ENCODE results near the gene TRIP11. TPM values are rescaled to one million over a fixed set of nuclear protein-coding genes. Genes with fewer than 3 reads are reported as not detected.
A peak's percentile ranks its signal among the peaks of the same experiment; 100 is the strongest.

TRIP11 gene
- total RNA-seq, 2 experiments from 2014 or later, result 29.9 to 30.0 TPM

DNA sequence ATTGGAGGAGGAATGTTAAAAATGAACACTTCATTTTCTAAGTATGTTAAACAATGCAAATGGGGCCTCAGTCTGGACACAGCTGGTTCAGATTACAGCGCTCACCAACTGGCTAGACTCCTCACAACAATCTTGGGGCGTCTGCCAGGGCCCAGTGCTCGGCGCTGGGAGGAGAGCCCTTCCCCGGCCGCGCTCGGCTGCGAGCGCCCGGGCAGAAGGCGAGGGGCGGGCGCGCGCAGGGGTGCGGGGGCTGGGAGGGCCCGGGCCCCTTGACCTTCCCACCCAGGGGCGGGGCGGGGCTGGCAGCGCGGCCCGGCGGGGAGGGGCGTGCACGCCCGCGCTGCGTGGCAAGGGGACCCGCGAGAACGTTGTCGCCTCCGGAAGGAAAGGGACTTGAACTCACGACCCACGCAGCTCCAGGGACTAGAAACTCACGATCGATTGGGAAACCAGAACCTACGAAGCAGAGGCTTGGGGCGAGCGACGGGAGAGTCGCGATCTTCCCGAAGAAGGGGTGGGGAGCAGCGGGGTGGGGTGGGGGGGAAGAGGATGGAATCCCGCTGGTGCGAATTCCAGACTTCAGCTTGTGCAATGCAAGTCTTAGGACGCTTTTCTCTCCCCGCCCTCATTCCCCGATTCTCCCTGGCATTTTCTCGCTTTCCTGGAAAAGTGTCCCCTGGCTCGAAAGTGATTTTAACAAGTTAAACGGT, 92.2 kb downstream of the TRIP11 start, which contains the start of gene FBLN5:
TSS of gene FBLN5 (minus strand) at position 220 of the 710 bp plus-strand sequence. CDS start 465 bp downstream, outside the sequence.
- no peaks in the 10 kb centered on the region for H3K36me3 Mint-ChIP-seq
- H3K27me3 Mint-ChIP-seq, result peaks cover 47% of the 10 kb centered on the region
- peaks cover 16% of the 10 kb centered on the region for H3K4me1 Mint-ChIP-seq
- peak; percentile 58 for DNase-seq
- peak within 1 kb of the TSS; percentile 81 for H3K4me3 Mint-ChIP-seq
- no peaks in the 10 kb centered on the region for H3K9me3 Mint-ChIP-seq
- peak within 1 kb of the TSS; percentile 54 for H3K27ac Mint-ChIP-seq

- H3K27ac Mint-ChIP-seq, result peak overlapping the region; percentile 54
- peak overlapping the region; percentile 81 for H3K4me3 Mint-ChIP-seq
- no peak for DNase-seq
- H3K27me3 Mint-ChIP-seq, result peaks cover 47% of the 10 kb centered on the region
- H3K9me3 Mint-ChIP-seq, result no peaks in the 10 kb centered on the region
- peaks cover 16% of the 10 kb centered on the region for H3K4me1 Mint-ChIP-seq
- H3K36me3 Mint-ChIP-seq, result no peaks in the 10 kb centered on the region
These were observed 93.0 kb downstream of the TRIP11 start for GRCh38 chr14:91946622-91947474.

DNA sequence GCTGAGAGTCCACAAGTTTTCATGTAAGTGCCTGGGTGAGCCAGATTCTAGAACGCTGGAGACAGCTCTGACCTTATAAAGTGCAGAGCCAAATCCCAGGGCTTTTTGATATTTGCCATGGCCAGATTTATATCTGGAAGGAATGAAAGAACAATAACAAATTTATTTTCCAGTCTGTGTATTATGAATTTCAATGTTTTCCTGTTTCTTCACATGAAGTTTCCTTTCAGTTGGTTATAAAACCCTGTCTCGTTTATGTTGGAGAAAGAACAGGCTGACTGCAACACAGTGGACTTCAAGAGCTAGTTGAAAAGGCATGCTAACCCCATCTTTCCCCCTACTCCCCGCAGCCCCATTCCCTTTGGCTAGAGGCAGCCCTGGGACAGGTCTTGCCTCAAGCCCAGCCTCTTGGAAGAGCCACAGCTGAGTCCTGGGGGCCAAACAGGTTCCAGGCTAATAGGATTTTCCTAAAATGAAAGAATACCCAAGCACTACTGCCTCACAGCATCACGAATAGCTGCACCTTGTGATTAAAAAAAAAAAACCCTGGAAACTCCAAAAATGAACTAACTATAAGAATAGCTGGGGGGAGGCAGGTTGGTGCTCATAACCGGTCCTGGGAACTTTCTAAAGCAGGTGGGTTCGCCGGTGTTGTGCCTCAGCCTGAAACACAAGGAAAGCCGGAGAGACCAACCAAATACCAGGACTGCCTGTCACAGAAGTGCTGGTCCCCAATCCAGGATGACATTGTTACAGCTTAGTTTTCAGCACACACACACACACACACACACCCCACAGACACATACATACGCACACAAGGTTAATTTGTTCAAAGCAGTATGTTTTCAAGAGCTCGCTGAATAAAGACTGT, 93.9 kb downstream of the TRIP11 start:
- Mint-ChIP-seq H3K9me3 (no peaks in the 10 kb centered on the region), H3K36me3 (no peaks in the 10 kb centered on the region), H3K4me3 (no peak overlapping the region), H3K4me1 (peaks cover 16% of the 10 kb centered on the region), H3K27ac (no peak overlapping the region), H3K27me3 (peaks cover 51% of the 10 kb centered on the region)
- no peak for DNase-seq

- Mint-ChIP-seq H3K36me3 (no peaks in the 10 kb centered on the region), H3K27ac (no peak overlapping the region), H3K27me3 (peaks cover 46% of the 10 kb centered on the region), H3K4me3 (no peak overlapping the region), H3K9me3 (no peaks in the 10 kb centered on the region), H3K4me1 (peaks cover 13% of the 10 kb centered on the region)
- DNase-seq, result no peak
These were observed 96.9 kb downstream of the TRIP11 start for GRCh38 chr14:91942946-91943345.

DNA sequence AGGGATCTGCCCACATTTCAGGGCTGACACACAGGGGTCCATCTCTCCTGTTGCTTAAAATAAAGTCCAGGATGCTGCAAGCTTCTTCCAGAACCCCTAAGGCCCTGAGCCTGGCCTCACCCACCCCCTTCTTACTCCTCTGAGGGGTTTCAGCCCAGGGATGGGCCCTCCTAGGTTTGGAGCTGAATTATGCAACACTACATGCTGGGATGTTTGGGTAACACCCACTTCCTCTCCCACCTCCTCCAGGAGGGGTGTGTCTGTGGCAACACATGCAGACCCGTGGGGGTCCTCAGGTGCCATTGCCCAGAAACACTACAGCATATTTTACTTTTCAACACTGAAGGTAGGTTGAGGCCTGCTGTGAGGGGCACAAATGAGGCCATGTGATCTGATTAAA, 97.7 kb downstream of the TRIP11 start:
- H3K36me3 Mint-ChIP-seq, result no peaks in the 10 kb centered on the region
- no peak overlapping the region for H3K4me3 Mint-ChIP-seq
- no peaks in the 10 kb centered on the region for H3K9me3 Mint-ChIP-seq
- DNase-seq, result no peak
- no peak overlapping the region for H3K27ac Mint-ChIP-seq
- peaks cover 39% of the 10 kb centered on the region for H3K27me3 Mint-ChIP-seq
- H3K4me1 Mint-ChIP-seq, result peaks cover 12% of the 10 kb centered on the region

DNA sequence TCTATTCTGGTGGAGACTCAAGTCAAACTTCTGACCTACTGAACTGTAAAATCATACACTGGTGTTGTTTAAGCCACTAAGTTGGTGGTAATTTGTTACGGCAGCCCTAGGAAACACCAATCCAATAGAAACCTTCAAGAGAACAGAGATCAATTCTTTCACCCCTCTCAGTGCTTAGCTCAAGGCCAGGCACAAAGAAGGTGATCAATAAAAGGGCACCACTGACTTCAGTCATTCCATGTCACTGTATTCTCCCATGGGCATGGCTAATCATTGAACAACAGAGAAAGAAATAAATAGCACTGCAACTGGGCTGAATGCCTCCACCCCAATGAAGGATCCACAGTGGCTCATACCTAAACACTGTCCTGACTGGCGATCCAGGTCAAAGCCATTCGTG, 99.7 kb downstream of the TRIP11 start:
- Mint-ChIP-seq H3K4me3 (no peak overlapping the region), H3K27ac (no peak overlapping the region), H3K36me3 (no peaks in the 10 kb centered on the region), H3K27me3 (peaks cover 20% of the 10 kb centered on the region), H3K4me1 (peaks cover 4% of the 10 kb centered on the region), H3K9me3 (no peaks in the 10 kb centered on the region)
- no peak for DNase-seq

GRCh38 chr14:91935586-91935985, 104.3 kb downstream of the TRIP11 start:
- Mint-ChIP-seq H3K4me1 (no peaks in the 10 kb centered on the region), H3K9me3 (no peaks in the 10 kb centered on the region), H3K27ac (no peak overlapping the region), H3K4me3 (no peak overlapping the region), H3K27me3 (no peaks in the 10 kb centered on the region), H3K36me3 (no peaks in the 10 kb centered on the region)
- no peak for DNase-seq

- no peak for DNase-seq
- Mint-ChIP-seq H3K27me3 (no peaks in the 10 kb centered on the region), H3K36me3 (no peaks in the 10 kb centered on the region), H3K9me3 (no peaks in the 10 kb centered on the region), H3K4me3 (no peak overlapping the region), H3K4me1 (no peaks in the 10 kb centered on the region), H3K27ac (no peak overlapping the region)
These were observed 105.1 kb downstream of the TRIP11 start for GRCh38 chr14:91934554-91935285.

DNA sequence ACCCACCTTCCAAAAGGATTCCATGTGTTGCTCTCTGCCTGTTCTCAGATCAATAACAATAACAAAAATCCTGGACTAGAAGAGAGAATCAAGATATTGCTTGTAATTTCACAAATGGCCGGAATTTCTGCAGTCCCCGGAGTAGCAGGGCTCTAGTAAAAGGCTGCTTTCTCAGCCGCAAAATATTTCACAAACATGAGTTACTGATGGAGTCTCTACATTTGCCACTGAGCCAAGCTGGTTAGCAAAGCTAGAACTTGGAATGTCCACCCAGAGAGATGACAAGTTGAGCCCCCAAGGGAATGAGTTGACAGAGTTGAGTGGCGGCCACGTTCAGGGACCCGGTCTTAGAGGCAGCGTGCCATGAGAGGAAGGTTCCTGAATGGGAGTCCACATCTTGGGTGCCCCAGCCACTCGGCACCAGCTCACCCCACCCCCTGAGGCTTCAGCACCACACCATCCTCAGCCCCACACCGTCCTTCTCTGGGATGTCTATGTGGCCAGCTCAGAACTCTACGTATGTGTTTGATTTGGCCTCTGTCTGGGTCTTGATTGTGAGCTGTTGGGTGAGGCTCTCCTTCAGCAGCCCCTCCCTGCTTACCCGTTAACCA, 108.3 kb downstream of the TRIP11 start:
- DNase-seq, result no peak
- no peak overlapping the region for H3K4me3 Mint-ChIP-seq
- H3K4me1 Mint-ChIP-seq, result no peaks in the 10 kb centered on the region
- H3K36me3 Mint-ChIP-seq, result no peaks in the 10 kb centered on the region
- no peaks in the 10 kb centered on the region for H3K9me3 Mint-ChIP-seq
- H3K27me3 Mint-ChIP-seq, result no peaks in the 10 kb centered on the region
- no peak overlapping the region for H3K27ac Mint-ChIP-seq

- Mint-ChIP-seq H3K36me3 (no peaks in the 10 kb centered on the region), H3K27me3 (no peaks in the 10 kb centered on the region), H3K27ac (no peak overlapping the region), H3K9me3 (no peaks in the 10 kb centered on the region), H3K4me1 (no peaks in the 10 kb centered on the region), H3K4me3 (no peak overlapping the region)
- no peak for DNase-seq
These were observed 110.2 kb downstream of the TRIP11 start for GRCh38 chr14:91929700-91930099.

DNA sequence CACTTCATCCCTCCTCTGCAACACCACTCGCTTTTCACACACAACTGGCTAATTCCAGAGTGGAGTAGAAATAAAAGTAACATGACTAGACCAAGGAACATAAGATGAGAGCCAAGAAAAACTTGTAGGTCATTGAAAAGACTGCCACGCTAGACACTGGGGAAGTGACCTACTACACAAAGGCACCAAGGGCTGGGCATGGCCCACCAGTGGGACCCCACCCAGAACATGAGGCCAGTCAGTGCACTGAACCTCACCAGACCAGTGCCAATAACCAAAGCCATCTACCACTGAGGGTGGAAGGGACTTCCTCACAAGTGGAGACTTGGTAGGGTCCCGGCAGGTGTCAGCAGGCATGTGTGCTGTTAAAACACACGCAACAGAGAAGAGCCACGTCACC, 112.1 kb downstream of the TRIP11 start:
- Mint-ChIP-seq H3K4me1 (no peaks in the 10 kb centered on the region), H3K36me3 (no peaks in the 10 kb centered on the region), H3K9me3 (no peaks in the 10 kb centered on the region), H3K4me3 (no peak overlapping the region), H3K27ac (no peak overlapping the region), H3K27me3 (no peaks in the 10 kb centered on the region)
- no peak for DNase-seq

DNA sequence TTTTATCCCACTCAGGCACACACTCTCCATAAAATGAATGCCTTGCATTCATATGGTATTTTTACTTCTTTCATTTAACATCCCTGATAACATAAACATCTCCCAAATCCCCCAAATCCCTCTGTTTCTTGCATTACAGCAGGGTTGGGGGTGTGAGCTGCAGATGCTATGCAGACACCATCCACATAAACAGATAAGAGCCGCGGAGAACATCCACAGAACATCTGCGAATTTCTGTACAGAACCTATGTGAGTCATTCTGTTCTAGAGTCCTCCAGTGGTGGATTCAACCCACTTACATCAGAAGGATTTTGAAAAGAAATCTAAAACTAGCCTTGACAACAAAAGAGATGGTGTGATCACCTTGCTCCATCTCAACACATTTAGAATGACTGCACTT, 112.7 kb downstream of the TRIP11 start:
- no peak overlapping the region for H3K27ac Mint-ChIP-seq
- H3K36me3 Mint-ChIP-seq, result no peaks in the 10 kb centered on the region
- no peaks in the 10 kb centered on the region for H3K27me3 Mint-ChIP-seq
- H3K9me3 Mint-ChIP-seq, result no peaks in the 10 kb centered on the region
- no peaks in the 10 kb centered on the region for H3K4me1 Mint-ChIP-seq
- no peak for DNase-seq
- no peak overlapping the region for H3K4me3 Mint-ChIP-seq

- no peaks in the 10 kb centered on the region for H3K36me3 Mint-ChIP-seq
- no peak overlapping the region for H3K27ac Mint-ChIP-seq
- no peak for DNase-seq
- H3K4me1 Mint-ChIP-seq, result no peaks in the 10 kb centered on the region
- H3K9me3 Mint-ChIP-seq, result no peaks in the 10 kb centered on the region
- no peak overlapping the region for H3K4me3 Mint-ChIP-seq
- no peaks in the 10 kb centered on the region for H3K27me3 Mint-ChIP-seq
These were observed 113.5 kb downstream of the TRIP11 start for GRCh38 chr14:91926131-91926890.
